Measurements from ENCODE around the gene DIP2C.
"Not testable (repeated sequence)": the region's sequence is repeated elsewhere in the genome, so short reads cannot be mapped to it uniquely, and the experiment has no call there.

The DIP2C gene

DNA sequence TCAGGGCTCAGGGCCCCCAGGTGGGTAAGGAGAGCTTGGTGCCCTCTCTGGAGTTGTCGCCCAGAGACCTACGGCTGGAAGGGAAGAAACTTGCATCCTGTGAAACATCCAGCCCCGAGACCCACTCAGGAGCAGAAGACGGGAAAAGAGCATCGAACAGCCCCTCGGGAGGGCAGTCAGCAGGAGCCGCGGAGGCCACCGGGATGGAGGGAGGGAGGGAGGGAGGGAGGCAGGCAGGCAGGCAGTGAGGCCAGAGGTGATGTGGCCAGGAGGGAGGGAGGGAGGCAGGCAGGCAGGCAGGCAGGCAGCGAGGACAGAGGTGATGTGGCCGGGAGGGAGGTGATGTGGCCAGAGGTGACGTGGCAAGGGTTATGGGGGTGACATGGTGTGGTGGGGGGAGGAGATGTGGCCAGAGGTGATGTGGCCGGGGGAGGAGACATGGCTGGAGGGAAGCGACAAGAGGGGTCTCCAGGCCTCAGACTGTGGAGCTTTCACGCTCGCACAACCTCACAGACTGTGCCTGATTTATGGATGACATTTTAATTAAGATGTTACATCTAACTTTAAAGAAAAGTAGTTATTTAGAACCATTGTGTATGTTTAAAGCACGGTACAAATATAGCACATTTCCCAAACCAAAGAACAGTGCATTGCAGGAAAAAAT lies 141.1 kb downstream of the DIP2C start:
- DNase-seq = no peak

DNA sequence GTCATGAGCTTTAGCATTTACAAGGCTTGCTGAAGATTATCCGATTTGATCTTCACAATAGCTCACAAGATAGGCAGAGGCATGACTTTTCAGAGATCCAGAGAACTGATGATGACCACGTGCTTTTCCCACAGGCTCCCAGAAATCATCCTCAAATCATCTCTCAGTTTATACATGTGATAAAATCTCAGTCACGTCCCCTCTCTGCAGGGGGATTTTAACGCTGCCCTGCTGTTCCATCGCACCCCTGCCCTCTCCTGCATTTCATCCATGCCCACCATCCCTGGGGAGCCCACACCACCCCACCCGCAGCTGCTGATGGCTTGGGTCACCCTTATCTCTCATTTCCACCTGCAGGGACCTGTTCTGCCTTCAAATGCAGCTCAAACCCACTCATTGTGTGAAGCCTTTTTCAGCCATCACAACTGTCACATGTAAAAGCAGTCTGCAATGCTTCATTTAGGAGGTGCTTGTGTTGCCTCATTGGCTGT lies 141.8 kb downstream of the DIP2C start:
- no peak for DNase-seq

DNA sequence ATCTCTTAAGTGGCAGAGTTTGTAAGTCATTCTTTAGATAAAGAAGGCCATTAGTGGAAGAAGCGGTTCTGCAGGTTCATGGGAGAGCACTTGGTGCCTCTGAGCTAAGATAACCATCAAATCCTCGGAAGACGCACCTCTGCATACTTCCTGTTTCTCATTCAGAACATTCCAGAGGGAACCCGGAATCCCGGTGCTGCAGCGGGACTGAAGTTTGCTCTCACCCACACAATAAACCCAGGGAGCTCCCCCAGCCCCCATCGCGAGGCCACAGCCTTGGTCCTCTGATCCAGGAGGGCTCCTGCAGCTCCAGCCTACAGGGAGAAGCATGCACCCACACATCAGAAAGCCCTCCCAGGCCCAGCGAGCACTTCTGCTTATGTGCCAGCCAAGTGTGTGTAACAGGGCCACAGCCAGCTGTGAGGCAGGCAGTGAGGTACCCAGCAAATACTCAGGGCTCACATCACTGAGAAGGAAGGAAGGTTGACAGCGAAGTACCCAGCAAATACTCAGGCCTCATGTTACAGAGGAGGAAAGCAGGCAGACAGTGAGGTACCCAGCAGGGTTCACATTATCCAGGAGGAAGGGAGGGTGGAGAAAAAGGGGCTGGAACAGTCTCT lies 142.4 kb downstream of the DIP2C start:
- no peak for DNase-seq

DNA sequence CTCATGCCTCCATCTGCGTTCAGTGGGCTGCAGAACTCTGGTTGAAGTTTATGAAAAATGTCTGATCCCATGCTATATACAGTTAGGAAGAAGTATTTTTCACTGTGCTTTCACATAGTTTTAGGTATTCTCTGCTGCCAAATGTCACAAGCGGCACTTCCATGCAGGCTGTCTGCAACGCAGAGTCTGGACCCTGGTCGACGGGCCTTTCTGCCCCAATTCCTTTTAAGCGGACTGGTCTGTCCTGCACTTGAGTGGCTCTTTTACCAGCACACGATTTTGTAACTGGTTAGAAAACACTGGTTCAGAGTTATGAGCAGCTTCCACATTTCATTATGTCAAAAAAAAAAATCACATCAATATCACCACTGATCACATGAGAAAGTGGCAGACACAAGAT lies 143.0 kb downstream of the DIP2C start:
- DNase-seq = no peak

DNA sequence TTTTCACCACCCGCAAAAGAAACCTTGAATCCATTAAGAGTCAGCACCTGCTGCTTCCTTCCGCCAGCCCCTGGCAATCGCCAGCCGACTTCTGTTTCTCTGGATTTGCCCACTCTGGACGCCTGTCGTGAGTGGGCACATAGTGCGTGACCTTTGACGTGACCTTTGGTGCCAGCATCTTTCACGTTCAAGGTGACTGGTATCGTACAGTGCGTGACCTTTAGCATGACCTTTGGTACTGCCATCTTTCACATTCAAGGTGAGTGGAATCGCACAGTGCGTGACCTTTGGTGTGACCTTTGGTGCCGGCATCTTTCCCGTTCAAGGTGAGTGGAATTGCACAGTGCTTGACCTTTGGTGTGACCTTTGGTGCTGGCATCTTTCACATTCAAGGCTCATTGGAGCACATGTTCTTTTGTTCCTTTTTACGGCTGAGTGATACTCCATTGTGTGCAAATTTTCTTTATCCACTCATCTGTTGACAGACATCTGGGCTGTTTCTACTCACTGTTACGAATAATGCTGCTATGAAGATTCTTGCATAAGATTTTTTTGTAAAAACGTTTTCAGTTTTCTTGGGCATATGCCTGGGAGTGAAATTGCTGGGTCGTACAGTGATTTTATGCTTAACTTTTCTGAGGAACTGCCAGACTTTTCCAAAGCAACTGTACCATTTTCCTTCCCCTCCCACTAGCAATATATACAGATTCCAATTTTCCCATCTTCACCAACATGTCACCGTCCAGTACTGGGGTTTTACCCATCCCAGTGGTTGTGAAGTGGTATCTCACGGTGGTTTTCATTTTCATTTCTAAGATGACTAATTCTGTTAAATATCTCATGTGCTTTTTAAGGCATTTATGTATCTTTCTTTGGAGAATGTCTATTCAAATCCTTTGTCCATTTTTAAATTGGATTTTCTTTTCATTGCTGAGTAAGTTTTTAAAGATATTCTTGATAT lies 145.3 kb downstream of the DIP2C start:
- DNase-seq = no peak

DNA sequence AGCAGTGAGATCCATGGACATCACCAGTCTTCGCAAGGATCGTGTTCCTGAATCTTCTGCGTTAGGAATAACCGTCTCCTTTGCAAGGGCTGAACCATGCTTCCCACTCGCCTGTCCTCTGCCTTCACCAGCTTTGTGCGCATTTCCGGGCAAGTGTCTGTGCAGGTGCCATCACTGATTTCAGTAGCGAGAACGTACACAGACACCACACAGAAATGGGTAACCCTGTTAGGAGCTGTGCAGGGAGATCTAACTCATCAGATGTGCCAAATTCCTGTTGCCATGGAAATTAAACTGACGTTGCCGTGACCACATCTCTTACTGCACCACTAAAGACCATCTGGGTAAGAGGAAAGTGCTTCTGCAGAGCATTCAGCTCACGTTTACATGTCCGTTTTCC lies 146.3 kb downstream of the DIP2C start:
- no peak for DNase-seq

DNA sequence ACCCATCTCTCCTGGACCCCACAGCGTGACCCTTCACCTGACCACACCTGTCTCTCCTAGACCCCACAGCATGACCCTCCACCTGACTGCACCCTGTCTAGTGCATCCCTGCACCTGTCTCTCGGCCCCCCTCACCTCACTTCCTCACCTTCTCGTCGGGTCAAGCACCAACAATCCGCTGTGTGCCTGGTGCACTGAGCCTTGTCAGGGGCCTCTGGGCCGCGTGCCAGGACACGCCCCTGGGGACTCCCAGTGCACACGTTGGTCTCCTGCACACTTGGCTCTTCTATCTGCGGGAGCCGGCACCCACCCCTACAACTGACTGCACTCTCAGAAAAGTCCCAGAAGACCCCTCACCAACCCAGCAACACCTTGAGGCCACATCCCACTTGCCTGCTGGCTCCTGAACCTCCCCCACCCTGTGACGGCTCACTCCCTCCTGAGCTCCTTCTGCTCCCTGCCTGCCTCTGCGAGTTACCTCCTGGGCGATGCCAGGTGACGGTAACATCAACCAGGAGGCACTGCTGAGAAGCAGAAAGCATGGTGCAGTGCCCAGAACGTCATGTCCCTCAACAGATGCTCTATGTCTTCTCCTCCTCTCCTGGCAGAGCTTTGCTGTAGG lies 147.6 kb downstream of the DIP2C start:
- peak; percentile 75 for DNase-seq

DNA sequence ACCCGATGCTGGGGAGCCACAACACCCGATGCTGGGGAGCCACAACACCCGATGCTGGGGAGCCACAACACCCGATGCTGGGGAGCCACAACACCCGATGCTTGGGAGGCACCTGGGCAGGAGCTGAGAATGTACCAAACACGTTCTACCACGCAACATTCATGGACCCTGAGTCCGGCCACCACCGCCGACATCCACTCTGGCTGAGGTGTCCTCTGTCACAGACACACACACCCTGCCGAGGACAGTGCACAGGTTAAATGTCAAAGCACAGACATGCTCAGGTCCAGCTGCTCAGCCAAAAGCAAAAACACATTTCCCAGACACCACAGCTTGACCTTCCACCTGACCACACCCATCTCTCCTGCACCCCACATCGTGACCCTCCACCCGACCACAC lies 148.4 kb downstream of the DIP2C start:
- DNase-seq = no peak

DNA sequence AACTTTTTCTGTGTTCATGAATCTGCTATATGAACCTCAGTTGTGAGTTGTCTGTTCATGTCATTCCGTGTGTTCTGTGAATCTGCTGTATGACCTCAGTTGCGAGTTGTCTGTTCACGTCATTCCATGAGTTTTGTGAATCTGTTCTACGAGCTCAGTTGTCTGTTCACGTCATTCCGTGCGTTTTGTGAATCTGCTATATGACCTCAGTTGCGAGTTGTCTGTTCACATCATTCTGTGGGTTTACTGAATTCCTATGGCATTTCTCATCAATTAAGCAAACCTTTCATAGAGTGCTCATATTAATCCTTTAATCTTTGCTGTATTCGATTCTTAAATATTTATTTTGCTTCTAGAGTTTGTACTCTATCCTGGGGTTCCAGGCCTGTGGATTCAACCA lies 150.6 kb downstream of the DIP2C start:
- DNase-seq = no peak

DNA sequence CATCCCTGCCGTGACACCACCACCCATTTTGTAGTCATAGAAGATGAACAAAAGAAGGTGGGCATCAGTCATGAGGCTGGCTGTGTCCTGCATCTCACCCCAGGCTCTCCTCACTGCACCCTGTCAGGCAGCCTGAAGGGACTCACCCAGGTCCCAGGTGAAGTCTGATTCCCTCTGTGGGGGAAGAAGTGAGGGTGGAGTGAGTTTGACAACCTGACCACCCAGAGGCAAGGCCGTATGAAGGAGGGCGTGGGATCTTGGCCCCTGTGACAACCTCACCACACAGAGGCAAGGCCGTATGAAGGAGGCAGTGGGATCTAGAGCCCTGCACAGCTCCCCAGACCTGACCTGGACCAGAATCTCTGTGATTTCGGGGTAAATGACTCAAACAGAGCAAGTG lies 152.5 kb downstream of the DIP2C start:
- DNase-seq = no peak

DNA sequence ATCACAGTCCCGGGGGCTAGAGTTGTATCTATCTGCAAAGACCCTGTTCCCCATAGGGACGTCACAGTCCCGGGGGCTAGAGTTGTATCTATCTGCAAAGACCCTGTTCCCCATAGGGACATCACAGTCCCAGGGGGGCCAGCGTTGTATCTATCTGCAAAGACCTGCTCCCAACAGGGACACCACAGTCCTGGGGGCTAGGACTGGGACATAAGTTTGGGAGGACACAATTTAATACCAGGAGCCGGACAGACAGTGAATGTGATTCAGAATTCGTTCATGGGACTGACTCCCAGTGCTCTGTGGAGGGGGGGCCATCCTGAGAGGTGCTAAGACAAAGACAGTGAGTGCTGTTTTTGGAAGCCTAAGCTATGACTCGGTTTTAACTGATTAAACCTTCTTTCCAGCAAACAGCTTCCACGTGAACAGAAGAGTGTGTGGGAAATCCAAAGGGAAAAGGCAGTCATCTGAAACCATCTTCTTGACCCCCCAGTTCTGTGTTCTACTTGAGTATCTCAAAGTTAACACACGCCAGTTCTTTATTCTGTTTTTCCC lies 153.0 kb downstream of the DIP2C start:
- no peak for DNase-seq

DNA sequence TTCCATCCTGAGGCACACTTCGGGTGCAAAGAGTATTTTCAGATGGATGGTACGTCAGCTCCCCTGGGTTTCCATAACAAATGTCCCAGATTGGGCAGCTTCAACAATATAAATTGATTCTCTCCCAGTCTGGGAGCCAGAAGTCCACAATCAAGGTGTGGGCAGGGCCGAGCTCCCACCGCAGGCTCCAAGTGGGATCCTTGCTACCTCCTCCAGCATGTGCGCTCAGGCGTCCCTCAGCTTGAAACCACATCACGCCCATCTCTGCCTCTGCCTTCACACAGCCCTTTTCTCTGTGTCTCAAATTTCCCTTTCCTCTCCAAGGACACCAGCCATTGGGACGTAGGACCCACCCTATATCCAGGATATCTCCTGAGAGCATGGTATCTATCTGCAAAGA lies 153.5 kb downstream of the DIP2C start:
- no peak for DNase-seq

DNA sequence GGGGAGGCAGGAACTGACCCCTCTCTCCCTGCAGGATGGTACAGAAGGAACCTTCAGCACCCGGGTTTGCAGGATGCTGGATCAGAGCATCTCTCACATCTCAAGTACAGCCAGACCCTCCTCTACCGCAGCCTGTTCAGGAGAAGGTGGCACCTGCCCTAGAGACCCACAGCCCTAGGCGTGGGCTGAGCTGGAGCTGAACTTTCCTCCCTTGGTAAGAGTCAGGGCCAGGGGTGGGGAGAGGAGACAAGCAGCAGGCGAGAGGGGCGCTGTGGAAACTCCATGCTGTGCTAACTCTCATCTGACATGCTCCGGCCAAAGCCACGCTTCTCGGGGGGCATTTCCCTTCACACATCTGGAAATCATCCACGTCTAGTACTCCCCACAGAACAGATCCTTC lies 154.4 kb downstream of the DIP2C start:
- DNase-seq = no peak

DNA sequence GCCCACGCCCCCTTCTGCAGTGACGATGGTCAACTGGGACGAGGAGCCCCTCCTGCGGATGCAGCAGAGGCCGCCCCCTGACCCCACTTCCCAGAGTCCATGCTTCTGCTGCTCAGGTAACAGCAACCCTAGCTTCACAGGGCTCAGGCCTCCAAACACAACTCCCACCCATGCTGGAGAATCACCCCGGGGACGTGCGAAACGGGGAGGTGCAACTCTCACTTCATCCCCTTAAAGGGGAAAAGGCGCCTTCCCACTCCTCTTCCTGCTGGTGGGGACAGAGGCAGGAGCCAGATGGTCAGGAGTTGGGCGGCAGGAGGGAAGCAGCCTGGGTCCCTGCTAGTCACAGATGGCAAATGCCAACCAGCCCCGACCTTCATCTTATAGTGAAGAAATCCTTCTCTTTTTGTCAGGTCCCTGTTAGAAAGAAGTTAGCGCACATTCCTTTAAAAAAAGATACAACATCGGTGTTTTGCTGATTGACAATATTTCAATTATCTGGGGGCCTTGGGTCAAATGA lies 155.4 kb downstream of the DIP2C start:
- no peak for DNase-seq

DNA sequence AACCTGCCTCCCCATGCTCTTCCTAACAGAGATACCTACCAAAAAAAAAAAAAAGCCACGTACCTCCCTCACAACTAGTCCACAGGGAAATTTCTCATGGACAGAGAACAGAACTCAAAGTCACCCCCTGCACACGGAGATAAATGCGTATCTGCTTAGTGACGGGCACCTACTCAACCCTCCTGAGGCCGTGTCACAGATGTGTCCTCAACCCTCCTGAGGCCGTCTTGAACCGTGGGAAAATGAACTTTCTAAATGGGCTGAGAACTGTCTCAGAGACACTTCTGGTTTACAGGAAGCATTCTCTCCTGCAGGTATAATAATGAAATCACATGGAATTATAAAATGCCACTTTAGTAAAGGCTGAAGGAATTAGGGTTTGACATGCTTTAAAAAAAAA lies 155.9 kb downstream of the DIP2C start:
- no peak for DNase-seq

DNA sequence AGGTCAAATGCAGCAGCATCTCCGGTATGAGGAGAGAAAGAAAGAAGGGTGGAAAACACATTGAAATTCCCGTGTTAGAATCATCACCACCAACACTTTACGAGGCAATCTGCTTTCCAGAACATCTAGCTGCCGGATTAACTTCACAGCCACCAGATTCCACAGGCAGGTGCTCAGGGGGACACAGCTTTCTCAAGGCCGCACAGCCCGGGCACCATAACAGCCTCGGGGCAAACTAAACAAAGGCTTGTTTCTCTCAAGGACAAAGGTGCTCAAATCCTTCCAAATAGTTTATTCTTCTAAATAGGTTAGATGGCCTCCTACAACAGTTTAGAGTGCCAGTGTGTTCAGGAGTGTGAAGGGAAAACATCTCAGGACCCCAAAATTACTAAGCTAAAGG lies 156.3 kb downstream of the DIP2C start:
- DNase-seq = no peak

DNA sequence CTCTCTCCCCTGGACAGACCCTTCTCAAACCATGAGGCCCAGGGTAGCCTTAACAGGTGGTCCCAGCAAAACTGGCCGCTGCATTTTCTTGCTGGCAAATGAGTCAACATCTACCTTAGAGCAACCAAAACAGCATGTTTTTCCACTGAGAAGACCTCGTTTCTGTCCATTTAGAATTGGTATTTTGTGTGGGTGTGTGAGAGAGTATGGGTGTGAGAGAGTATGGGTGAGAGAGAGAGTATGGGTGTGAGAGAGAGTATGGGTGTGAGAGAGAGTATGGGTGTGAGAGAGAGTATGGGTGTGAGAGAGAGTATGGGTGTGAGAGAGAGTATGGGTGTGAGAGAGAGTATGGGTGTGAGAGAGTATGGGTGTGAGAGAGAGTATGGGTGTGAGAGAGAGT lies 157.1 kb downstream of the DIP2C start:
- DNase-seq = not testable (repeated sequence)

DNA sequence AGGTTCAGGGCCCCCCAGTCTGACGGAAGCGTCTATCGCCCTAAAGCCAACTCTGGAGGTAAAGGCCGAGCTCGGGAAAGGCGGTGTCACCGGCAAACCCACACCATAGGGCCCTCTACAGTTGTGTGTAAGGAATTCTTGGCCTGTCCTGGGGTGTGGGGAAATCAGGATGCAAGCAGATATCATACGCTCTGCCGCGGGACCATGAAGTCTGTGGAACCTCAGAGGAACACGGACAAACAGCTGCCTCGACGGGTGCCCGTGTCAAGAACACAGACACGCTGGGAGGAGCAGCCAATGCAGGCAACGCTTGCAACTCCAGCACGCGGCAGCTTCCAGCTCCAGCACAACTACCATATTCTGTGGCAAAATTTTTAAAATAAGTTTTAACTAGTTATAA lies 157.9 kb downstream of the DIP2C start:
- DNase-seq = no peak

DNA sequence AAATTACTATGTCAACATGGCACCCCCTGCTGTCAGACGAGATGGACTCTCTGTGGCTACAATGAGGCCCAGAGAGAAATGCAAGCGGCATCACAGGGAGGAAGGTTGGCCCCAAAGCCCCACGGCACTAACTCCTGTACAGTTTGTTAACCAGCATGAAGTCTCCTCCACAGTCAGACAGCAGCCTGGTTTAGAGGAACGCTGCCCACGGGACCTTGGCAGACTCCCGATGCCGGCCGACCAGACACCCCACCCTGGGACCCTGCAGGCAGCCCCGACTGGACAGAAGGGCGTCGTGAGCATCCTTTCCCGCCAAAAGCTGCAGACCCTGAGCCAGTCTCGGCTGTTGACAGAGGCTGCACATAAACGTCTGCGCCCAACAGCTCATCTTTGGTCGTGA lies 158.8 kb downstream of the DIP2C start:
- DNase-seq = no peak

DNA sequence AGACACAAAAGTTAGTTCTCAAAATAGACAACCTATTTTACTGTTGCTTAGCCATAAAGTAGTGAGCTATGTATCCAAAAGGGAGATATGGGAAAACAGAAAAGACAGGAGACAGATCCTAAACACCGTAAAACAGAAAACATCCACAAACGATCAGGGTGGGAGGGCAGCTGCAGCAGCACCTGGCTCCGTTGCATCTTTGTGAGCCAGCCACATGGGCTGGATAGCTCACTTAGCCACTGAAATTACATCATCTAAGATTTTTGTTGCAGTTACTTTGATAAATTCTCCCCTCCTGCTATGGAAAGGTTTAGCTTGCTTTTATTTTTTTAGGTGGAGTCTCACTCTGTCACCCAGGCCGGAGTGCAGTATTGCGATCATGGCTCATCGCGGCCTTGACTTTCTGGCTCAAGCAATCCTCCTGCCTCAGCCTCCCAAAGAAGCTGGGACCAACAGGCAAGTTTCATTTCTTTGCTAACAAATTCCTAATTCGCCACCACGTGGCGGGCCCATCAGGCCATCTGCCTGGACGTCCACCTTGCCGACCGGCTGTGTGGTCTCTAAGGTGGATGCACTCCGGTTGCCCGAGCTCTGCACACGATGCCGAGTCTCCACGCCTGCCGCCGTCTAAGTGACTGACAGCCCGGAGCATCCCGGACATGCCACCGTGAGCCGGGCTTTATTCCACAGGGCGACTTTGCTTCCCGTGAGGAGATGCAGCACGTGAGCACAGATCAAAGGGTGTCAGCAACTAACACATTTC lies 159.8 kb downstream of the DIP2C start:
- peak; percentile 31 for DNase-seq

DNA sequence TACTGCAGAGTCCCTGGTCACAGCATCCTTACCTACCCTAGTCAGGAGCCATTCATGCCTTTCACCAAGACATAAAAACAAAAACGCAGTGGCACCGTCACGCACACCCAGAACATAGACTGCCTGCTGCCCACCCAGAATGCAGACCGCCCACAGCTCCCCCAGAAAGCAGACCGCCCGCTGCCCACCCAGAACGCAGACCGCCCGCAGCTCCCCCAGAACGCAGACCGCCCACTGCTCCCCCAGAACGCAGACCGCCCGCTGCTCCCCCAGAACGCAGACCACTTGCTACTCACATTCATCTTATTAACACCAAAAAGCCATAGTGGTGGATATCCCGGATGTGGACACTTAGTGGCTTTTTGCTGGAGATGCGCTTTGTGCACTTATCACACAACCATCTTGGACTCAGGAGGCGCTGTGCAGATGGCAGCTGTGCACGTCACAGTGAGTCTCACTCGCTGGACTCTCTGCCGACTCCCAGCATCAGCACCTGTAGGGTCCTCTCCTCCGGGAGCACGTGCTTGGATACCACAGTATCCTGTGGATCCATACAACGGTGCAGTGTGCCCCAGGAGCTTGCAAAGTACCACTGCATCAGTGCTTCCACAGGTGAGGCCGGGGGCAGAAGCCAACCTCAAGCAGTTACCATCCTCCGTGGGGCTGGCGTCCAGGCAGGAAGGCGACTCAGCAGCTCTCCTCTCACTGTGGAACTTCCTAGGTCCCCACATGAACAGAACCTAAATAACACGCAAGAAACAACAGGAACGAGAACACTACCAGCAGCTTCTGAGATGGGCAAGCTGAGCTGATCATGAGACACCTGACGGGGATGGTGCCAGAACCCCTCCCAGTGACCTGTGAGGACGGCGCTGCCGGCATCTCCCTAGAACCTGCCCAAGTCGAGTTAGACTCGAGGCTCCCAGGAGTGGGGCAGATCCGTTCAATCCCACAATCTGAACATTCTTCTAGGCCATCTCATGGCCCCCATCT lies 161.0 kb downstream of the DIP2C start:
- no peak for DNase-seq

Measured in NCI-H1105 (cell line).